GM21528 (cell line): Measurements from ENCODE around the gene GMPS.
"Not testable (repeated sequence)": the region's sequence is repeated elsewhere in the genome, so short reads cannot be mapped to it uniquely, and the experiment has no call there.

Experiments
- ATAC-seq: cut with Tn5 transposase; IDR thresholded peaks from one replicate; pipeline ENCODE4 v1.9.1; 2021; ENCODE audit warnings: mild to moderate bottlenecking, moderate library complexity; ENCODE audit not compliant: unreplicated experiment, low FRiP score

The GMPS gene

DNA sequence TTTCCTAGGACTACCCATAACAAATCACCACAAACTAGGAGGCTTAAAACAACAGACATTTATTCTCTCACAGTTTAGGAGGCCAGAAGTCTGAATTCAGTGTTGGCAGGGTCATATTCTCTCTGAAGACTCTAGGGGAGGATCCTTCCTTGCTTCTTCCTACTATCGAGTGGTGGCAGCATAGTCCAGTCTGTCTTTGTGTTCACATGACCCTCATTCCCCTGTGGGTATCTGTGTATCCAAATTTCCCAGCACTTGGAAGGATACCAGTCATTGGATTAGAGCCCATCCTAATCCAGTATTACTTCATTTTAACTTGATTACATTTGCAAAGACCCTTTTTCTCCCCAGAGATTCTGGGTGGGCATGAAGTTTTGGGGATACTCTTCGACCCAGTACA lies 63.8 kb downstream of the GMPS start:
- no peak for ATAC-seq

DNA sequence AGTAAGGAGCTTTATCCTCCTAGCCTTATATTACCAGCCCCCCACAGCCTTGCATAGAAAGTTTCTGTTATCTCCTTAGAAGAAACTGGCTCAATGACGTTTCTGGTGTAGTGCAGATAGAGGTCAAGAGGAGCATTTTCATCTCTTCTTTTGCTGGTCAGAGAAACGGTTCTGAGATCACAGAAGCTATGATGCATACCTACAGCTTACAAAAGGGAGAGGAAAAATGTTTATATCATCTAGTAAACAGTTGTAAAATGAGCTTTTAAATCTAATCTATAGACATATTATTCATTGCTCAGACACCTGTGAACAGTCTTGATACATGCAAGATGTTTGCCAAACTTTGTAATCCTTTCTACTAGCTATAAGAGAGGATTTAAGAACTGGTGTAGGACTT lies 68.0 kb downstream of the GMPS start:
- no peak for ATAC-seq

DNA sequence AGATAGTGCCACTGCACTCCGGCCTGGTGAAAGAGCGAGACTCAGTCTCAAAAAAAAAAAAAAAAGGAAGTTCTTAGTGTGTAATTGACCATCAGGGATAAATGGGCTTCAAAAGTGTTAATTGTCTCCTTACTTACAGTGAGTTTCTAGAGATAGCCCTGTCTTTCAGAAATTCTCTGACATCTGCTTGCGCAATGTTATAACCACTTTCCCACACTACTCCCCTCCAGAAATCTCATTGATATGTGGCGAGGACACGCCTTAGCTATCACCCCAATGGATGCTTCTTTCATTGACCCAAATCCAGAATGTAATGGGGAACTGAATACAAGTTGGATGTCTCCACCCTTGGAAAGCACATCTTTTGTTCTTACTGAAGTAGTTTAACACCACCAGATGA lies 70.9 kb downstream of the GMPS start:
- ATAC-seq: no peak

DNA sequence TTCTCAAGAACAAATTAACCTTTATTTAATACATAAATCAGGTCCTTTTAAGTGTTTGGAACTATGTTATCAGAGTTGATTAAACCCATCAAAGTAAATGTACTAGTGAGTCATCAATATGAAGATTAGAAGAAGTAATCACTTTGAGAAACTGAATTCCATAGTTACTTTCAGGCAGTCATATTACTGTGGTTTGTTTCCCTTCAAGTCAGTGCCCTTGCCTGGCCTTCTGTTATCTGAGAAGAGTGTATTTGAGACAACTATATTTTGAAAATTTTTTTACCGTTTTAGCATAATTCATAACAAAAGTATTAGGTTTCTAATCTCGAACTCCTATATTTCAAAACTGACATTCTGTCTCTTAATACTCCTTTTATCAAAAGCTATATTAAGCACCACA lies 73.6 kb downstream of the GMPS start:
- no peak for ATAC-seq

DNA sequence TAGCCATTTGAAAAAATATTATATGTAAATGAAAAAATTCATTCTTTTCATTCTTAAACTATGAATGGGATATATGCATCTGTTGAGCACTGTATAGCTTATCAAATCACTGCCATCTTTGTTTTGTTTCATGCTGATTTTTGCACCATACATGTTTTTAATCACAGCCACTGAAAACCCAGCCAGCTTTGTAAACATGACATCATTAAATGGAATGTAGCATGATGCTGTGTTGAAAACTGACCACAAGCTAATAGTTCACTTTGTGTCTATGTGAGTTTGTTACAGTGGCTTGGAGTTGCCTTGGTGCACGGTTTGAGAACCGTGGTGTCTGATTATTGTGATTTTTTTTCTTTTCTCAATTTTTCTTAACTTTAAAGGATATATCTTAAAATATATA lies 75.7 kb downstream of the GMPS start:
- ATAC-seq: no peak

DNA sequence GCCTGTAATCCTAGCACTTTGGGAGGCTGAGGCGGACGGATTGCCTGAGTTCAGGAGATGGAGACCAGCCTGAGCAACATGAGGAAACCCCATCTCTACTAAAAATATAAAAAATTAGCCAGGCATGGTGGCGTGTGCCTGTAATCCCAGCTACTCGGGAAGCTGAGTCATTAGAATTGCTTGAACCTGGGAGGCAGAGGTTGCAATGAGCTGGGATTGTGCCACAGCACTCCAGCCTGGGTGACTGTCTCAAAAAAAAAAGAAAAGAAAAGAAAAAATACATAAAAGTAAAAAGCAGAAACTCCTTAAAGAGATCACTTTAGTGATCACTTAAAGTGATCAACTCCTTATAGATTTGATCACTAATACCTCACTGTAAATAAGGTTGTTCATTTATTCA lies 78.0 kb downstream of the GMPS start:
- no peak for ATAC-seq

DNA sequence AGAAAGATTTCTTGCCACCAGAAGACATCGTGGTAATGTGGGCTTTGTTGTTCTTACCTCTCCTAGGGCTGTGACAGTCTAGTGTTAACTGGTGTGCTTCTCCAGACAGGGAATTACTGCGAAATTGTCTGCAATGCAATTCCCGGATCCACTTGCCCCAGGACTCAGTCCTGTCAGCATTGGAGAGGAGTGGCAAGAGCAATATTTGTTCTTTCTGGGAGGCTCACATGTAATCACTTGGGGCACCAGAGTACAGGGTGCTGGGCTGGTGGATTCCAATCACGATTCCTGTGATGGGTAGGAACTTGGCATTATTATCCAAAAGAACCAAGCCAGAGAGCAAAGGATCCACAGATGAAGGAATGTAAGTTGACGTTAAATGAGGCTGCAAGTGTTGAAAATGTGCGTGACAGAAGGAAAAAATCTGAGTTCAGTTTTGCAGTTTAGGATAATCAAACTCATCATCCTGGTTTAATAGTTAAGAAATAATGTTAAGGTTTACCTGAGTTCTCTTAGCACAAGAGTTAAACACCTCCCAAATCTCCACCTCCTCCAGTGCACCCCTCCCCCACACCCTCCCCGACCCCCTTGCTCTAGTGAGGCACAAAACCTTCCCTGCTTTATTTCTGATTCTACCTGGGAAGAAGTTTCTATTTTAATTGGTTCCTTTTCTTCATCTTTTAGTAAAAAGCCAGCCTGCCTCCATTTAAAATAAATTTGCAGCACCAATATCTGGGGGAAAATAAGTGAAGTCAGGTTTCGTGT lies 79.2 kb downstream of the GMPS start:
- ATAC-seq: no peak

DNA sequence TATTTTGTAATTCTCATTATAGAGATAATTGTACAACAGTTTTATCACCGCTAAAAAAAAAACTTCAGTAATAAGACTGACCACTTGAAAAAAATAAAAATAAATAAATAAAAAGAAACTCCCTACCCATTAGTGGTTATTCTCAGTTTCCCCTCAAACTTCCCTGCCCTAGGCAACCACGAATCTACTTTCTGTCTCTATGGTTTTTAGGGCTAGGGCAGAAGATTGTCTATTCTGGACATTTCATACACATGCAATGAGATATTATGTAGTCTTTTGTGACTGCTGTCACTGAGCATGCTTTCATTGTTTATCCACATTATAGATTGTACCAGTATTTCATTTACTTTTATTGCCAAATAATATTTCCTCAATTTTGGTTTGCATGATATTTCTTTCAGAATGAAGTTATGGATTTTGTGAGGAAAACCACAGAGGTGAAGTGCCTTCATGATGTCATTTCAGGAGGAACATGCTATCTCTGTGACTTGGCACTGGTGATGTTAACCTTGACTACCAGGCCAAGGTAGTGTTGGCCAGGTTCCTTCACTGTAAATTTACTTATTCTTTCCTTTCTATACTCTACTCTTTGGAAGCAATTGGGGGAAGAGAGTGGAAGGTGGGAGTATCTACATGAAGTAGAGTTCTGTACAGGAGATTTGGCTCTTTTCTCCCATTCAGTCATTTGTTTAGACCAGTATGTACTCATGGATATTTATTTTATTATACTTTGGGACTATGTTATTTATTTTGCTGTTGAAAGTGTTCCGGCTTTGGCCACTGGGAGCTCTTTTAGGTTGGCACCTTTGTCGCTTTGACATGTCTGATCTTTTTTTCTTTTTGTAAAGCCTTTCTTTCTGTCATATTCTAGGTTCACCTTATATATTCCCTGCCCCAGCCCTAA lies 86.3 kb downstream of the GMPS start:
- ATAC-seq: no peak

DNA sequence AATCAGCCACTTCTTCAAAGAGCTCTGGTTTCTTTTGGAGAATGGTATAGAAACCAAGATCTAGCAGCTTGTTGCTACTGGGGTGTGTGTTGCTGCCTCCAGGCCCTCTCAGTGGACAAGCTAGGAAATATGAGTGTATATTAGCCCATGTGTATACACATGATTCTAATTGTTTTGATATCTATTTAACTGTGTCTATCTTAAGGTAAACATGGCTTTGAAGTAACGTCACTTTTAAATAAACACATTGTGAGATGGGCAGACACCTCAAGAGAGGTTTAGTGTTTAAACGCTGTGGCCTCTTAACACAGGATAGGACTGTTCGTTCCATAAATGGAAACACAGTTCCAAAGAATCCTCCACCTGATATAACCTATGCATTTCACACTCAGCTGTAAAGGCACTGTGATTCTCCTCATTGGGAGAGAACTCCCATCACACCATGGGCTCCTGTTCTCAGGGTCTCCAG lies 87.0 kb downstream of the GMPS start:
- ATAC-seq: no peak

DNA sequence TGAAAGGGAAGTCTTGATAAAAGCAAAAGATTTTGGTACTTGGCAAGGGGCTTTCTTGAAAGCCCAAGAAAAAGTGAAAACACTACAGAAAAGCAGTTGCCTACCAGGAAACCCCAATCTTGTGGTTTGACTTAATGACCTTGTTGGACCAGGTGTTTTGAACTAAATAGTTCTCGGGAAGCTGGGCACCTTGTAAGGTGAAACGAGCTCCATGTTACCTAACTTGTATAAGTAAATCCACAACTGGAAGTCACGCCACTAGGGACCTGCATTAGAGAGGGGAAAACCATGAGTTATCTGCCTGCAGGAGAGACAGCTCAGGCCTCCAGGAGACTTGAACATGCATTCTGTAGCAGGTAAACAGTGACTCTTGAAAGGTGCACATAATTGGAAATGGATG lies 88.2 kb downstream of the GMPS start:
- no peak for ATAC-seq

DNA sequence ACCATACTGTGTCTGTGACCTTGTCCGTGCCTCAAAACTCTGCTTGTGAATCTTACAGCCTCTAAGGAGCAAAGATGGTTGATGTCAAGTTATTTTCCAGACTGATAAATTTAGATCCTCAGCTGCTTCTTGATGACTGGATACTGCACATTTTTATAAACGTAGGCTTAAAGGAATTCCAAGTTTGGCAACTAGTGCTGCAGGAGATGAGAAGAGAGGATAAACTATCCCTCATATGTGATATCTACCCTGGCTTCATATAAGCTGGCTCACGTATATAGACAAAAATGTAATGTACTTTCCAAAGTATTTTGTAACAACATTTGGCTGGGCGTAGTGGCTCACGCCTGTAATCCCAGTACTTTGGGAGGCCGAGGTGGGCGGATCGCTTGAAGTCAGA lies 89.6 kb downstream of the GMPS start:
- ATAC-seq: no peak

DNA sequence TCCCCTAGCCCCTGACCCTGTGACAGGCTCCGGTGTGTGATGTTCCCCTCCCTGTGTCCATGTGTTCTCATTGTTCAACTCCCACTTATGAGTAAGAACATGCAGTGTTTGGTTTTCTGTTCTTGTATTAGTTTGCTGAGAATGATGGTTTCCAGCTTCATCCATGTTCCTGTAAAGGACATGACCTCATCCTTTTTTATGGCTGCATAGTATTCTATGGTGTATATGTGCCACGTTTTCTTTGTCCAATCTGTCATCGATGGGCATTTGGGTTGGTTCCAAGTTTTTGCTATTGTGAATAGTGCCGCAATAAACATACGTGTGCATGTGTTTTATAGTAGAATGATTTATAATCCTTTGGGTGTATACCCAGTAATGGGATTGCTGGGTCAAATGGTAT lies 90.6 kb downstream of the GMPS start:
- ATAC-seq: not testable (repeated sequence)

DNA sequence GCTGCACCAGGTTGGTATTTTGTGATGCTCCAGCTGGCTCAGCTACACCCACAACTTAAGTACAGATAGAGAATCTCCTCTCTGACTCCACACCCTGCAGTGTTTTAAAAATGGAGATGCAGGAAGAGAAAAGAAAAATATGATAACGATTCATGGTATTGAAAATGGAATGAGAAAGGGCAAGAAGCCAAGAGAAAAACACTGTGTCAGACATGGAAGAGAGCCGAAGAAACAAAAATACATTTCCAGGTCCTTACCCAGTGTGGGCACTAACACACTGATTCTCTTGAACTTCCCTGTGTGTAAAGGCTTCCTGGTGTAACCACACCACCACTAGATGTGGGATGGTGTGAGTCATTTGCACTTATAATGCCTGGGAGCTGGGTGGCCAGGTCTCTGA lies 93.1 kb downstream of the GMPS start:
- ATAC-seq: no peak

DNA sequence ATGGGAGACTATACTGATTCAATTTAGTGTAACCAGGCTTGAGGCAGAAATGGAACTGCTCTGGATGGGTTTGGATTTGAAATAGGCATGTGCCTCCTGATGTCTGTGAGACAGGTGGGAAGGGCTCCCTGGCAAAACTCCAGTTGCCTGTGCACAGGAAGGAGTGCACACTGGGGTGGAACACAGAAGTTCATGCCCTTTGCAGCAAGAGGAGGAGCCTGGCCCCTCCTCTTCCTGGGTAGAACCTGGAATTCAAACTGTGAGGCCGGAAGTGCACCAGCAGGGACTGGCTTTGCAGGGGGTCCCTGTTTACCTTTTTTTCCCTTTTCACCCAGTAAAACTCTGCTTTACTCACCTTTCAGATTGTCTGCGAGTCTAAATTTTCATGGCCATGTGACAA lies 99.9 kb downstream of the GMPS start:
- no peak for ATAC-seq

DNA sequence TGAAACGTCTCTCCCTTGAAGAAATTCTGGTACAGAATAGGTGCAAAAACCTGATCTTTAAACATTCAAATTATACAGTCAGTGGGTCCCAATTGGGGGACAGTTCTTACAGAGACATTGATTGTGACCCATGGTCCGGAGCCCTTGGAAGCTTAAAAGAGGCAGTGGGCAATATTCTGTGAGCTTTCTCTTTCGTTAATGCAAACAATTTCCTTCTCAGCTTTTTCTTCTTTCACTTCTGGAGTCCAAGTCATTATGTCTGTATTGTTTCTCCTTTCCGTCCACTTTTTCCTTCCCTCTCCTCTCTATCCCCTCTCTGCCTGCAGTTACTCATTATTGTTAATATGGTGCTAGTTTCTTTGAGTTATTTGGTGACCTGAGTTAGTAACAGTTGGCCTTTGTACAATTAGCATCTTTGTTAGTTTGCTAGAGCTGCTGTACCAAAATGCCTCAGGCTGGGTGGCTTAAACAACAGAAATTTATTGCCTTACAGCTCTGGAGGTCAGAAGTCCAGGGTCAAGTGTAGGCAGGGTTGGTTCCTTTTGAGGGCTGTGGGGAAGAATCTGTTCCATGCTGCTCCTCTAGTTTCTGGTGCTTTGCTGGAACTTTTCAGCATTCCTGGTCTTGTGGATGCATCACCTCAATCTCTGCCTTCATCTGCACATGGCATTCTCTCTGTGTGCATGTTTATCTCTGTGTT lies 102.6 kb downstream of the GMPS start:
- no peak for ATAC-seq

DNA sequence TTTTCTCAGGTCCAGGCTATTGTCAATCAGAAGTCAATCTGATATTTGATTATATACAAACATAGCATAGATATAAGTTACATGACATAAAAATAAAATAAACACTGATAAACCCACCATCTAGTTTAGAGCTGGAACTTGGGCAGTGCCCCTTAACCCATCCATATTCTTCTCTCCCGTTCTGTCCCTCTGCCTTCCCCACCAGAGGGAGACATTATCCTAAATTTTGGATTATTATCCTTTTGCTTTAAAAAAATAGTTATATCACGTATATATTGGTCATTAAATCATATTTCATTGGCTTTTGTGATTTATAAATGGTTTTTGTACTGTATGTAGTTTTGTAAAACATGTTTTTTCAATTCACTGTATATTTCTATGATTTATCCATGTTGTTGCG lies 107.9 kb downstream of the GMPS start:
- no peak for ATAC-seq

DNA sequence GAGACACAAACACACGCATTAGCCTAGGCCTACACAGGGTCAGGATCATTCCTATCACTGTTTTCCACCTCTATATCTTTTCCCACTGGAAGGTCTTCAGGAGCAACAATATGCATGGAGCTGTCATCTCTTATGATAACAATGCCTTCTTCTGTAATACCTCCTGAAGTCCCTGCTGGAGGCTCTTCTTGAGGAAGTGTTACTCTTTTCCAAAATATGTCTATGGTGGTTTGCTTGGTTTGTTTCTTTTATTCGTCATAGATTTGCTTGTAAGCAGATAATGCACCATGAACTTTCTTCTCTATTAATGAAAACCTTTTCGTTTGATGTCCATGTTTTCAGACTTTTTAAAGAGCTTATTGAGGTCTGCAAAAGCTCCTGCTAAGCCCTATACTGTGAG lies 109.3 kb downstream of the GMPS start:
- no peak for ATAC-seq

DNA sequence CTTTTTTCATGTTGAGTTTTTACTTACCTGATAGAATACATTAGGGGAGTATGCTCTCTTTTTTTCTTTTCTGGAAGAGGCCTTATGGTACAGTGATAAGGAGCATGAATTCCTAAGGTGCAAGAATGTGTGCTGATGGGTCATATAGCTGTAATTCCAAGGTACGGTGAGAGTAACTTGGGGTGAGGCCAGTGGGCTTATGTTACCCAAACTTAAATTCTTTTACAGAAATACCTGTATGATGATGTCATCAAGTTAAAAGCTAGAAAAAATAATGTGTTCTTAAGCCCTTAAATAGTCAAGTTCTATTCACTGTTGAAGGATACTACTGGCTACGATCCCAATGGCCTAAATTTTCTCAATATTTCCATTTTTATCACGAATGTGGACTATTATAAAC lies 111.2 kb downstream of the GMPS start:
- ATAC-seq: no peak

DNA sequence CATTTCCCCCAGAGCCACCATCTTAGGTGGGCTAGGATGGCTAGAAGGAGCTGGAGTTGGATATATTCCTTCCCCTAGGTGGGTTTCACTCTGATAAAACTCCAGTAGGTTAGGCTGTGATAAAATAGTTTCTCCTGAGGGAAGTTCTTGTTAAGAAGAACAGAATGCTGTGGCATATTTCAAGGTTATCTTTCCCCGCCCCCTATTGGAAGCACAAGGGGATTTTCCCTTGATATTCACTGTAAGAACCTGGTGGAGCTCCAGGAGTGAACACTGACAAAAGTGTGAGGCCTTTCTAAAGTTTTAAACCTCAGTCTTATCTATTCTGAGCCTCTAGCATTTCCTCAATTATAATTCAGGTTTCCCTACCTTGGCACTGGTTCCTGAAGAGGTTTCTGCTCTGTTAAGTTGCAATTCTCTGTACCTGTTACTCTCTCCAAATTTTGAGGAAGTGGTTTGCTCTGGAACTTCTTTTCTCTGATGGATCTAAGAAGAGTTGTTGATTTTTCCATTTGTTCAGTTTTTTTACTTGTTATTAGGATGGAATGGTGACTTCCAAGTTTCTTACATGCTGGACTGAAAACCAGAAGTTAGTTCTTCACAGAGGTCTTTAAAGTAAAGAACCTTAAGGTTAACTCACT lies 113.5 kb downstream of the GMPS start:
- no peak for ATAC-seq

DNA sequence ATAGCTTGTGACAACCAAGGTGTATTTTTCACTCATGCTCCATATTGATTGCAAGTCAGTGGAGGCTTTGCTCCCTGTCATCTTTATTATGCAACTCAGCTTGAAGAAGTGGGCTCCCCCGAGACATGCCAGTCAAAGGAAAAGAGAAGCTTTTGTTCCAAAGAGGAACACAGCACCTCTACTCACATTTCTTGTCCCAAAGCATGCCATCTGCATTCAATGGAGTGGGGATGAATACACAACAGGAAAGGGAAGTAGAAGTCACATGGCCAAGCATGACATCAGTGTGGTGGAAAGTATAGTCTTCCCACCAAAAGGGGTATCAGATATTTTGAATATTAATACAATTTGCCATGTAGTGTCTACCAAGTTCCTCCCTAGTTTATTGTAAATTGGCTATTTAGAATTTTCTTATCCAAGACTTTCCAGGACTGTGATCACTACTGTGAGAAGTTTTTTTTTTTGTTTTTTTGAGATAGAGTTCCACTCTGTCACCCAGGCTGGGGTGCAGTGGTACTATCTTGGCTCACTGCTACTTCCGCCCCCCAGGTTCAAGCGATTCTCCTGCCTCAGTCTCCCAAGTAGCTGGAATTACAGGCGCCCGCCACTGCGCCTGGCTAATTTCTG lies 114.5 kb downstream of the GMPS start:
- ATAC-seq: no peak
